Lung (tissue), 12 donors: Measurements from ENCODE around the gene FBXO44. TPM values are rescaled to one million over a fixed set of nuclear protein-coding genes. Genes with fewer than 3 reads are reported as not detected.

ENCODE experiments used
- ATAC-seq: fragments of 200-7000 bp; cut with Tn5 transposase; one replicate; pipeline ENCODE4 v1.9.1; 2020; ENCODE audit warnings: moderate number of reproducible peaks; ENCODE audit not compliant: insufficient read depth, low FRiP score
- DNase-seq, 3 donors: peaks; one replicate each; pipeline ENCODE4 v3.0.0-alpha.2; 2013 to 2017
- H3K27ac ChIP-seq, 2 donors: one replicate each; pipeline ENCODE4 v1.5.1; 2013; ENCODE audit warnings: mild to moderate bottlenecking in 2 of 2, moderate library complexity in 2 of 2, control low read depth in 1 of 2, inconsistent platforms in 1 of 2, low read depth in 1 of 2, low read length in 1 of 2
- H3K27me3 ChIP-seq, 3 donors: one replicate each; pipeline ENCODE4 v1.5.1; 2013; ENCODE audit warnings: low read length in 2 of 3; ENCODE audit not compliant: control insufficient read depth in 3 of 3, insufficient read depth in 3 of 3
- H3K36me3 ChIP-seq, 4 donors: one replicate each; pipeline ENCODE4 v1.5.1; 2013; ENCODE audit warnings: low read length in 4 of 4, mild to moderate bottlenecking in 1 of 4, moderate library complexity in 1 of 4; ENCODE audit not compliant: control insufficient read depth in 4 of 4, insufficient read depth in 4 of 4
- H3K4me1 ChIP-seq, 5 donors: one replicate each; pipeline ENCODE4 v1.5.1; 2013; ENCODE audit warnings: low read length in 5 of 5, mild to moderate bottlenecking in 2 of 5, moderate library complexity in 1 of 5; ENCODE audit not compliant: control insufficient read depth in 5 of 5, insufficient read depth in 5 of 5
- H3K4me3 ChIP-seq: one replicate; pipeline ENCODE4 v1.5.1; 2013; ENCODE audit warnings: mild to moderate bottlenecking, control low read depth, moderate library complexity
- H3K9ac ChIP-seq, 2 donors: one replicate each; pipeline ENCODE4 v1.5.1; 2013; ENCODE audit warnings: low read length in 2 of 2, control low read depth in 1 of 2; ENCODE audit not compliant: insufficient read depth in 1 of 2
- H3K9me3 ChIP-seq, 4 donors: one replicate each; pipeline ENCODE4 v1.5.1; 2013; ENCODE audit warnings: low read length in 3 of 4, mild to moderate bottlenecking in 1 of 4, moderate library complexity in 1 of 4; ENCODE audit not compliant: control insufficient read depth in 4 of 4, insufficient read depth in 3 of 4
- WGBS, 2 donors: extraction: QIAGEN DNeasy Blood & Tissue Kit; methylation state at CpG; one replicate each; pipeline ENCODE4 v1.1.7; 2013; 5-methylcytosine and 5-hydroxymethylcytosine counted together
- polyA plus RNA-seq, 2 donors: library from polyadenylated mRNA; stranded (reverse); fragments of 200-250 nt; gene quantifications; one replicate each; pipeline ENCODE4 v1.2.1, GENCODE V29; 2013
- total RNA-seq, 2 donors: library from RNA; depleted of rRNA in 1 of 2; stranded (reverse); fragments of >200 nt in 1 of 2; gene quantifications; one replicate each; pipeline ENCODE4 v1.2.1, GENCODE V29; 2014 to 2021
- TF ChIP-seq, protein P1 (sequence below): IDR thresholded peaks from 2 replicates; pipeline ENCODE4 v1.5.1; 2012; ENCODE audit warnings: mild to moderate bottlenecking; ENCODE audit errors: control extremely low read depth, extremely low read depth
- donor health status: control.
- donor health status: control.
- donor health status: Bipolar disorder and iron deficiency.
- donor health status: healthy.
- donor health status: DM: yes; HTN: yes; CAD: no.

The FBXO44 gene
- total and polyA plus RNA-seq, 4 donors, result 10.6 to 19.6 (median 14.2) TPM

DNA sequence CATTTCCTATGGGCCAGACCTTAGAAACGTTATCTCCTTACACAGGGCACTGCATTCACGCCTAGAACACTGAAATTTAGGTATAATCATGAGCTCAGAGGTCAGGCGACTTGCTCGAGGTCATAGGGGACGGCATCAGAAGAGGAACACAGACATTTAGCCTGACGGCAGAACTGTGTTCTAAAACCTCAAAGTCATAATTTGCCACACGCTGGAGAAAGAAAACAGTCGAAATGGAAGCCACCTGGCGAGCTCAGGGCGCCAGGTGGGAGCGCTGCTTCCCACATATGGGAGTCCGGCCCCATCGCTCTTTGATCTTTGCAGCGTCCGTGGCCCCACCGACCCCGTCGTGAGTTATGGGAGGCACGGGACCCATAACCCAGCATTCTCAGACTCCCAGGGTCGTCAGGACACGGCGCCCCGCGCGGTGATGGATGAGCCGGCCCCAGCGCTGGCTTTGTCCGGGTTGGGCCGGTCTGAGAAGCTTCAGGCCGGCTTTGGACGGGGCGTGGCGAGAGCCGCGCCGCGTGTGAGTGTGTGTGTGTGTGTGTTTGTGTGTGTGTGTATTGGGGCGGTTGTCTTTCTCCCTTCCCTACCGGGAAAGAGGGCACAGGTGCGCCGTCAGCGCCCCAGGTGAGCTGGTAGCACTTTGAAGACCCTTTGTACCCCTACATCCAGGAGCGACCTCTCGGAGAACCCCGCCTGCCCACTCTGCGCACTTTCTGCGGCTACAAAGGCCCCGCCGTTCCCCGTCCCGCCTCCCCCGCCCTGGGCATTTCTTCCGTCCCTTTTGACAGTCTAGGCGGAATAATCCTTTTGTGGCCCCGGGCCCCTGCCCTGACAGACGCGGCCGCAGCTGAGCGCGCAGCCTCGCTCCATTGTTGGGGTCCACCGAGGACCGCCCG is 36.0 kb downstream of the FBXO44 start:
- DNase-seq, result peak; percentile 74 to 87 (median 75)
- Histone ChIP-seq H3K27ac (no peak overlapping the region), H3K27me3 (peaks cover 8 to 19% (median 13%) of the 10 kb centered on the region in 3 donors), H3K4me1 (peaks cover 0 to 12% (median 7%) of the 10 kb centered on the region in 5 donors), H3K4me3 (no peak overlapping the region), H3K9me3 (peaks cover 0 to 1% (median 0%) of the 10 kb centered on the region in 4 donors), H3K36me3 (no peaks in the 10 kb centered on the region), H3K9ac (peak overlapping the region in 1 of 2 donors; percentile 61)
- TF ChIP-seq, protein P1, sequence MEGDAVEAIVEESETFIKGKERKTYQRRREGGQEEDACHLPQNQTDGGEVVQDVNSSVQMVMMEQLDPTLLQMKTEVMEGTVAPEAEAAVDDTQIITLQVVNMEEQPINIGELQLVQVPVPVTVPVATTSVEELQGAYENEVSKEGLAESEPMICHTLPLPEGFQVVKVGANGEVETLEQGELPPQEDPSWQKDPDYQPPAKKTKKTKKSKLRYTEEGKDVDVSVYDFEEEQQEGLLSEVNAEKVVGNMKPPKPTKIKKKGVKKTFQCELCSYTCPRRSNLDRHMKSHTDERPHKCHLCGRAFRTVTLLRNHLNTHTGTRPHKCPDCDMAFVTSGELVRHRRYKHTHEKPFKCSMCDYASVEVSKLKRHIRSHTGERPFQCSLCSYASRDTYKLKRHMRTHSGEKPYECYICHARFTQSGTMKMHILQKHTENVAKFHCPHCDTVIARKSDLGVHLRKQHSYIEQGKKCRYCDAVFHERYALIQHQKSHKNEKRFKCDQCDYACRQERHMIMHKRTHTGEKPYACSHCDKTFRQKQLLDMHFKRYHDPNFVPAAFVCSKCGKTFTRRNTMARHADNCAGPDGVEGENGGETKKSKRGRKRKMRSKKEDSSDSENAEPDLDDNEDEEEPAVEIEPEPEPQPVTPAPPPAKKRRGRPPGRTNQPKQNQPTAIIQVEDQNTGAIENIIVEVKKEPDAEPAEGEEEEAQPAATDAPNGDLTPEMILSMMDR, result no peak
- 4% methylated on average over 64 of the region's 64 CpGs for WGBS, 2 donors
- ATAC-seq, result no peak

DNA sequence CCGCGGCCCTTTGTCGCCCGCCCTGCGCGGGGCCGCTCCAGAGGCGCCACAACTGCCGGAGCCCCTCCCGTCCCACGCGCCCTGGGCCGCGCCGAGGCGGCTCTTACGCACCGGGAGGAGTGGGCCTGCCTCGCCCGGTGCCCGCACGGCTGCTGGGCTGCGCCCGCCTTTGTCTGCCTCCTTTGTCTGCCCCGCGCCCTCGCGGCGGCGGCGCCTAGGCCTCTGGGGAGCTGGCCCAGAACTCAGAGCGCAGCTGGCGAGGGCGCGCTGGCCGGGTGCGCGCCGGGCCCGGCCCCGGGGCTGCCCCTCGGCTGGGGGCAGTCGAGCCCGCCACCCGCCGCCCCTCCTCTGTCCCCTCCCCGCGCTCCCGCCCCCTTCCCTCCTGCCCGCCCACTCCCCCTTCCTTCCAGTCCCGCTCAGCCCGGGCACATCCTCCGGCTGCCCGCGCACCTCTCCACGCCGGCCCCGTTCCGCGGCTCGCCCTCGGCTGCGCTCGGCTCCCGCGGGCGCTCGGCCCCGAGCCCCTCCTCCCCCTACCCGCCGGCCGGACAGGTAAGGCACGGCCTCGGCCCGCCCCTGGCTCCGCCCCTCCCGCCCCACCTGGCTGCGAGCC is 36.7 kb downstream of the FBXO44 start, which contains the start of gene DRAXIN:
DRAXIN (plus strand) TSS at position 409 of the 613 bp plus-strand sequence. CDS start 14,549 bp downstream, outside the sequence.
- WGBS, 2 donors, result 1% methylated on average over 40 to 76 of the region's 78 CpGs
- Histone ChIP-seq H3K9me3 (peaks cover 0 to 1% (median 0%) of the 10 kb centered on the region in 4 donors), H3K9ac (peak within 1 kb of the TSS in 1 of 2 donors; percentile 61), H3K4me3 (no peak within 1 kb of the TSS), H3K27me3 (peaks cover 8 to 19% (median 13%) of the 10 kb centered on the region in 3 donors), H3K36me3 (no peaks in the 10 kb centered on the region), H3K4me1 (peaks cover 0 to 12% (median 7%) of the 10 kb centered on the region in 5 donors), H3K27ac (no peak within 1 kb of the TSS)
- peak; percentile 80 to 88 (median 86) for DNase-seq
- TF ChIP-seq, protein P1, result no peak
- peak; percentile 7 for ATAC-seq

DNA sequence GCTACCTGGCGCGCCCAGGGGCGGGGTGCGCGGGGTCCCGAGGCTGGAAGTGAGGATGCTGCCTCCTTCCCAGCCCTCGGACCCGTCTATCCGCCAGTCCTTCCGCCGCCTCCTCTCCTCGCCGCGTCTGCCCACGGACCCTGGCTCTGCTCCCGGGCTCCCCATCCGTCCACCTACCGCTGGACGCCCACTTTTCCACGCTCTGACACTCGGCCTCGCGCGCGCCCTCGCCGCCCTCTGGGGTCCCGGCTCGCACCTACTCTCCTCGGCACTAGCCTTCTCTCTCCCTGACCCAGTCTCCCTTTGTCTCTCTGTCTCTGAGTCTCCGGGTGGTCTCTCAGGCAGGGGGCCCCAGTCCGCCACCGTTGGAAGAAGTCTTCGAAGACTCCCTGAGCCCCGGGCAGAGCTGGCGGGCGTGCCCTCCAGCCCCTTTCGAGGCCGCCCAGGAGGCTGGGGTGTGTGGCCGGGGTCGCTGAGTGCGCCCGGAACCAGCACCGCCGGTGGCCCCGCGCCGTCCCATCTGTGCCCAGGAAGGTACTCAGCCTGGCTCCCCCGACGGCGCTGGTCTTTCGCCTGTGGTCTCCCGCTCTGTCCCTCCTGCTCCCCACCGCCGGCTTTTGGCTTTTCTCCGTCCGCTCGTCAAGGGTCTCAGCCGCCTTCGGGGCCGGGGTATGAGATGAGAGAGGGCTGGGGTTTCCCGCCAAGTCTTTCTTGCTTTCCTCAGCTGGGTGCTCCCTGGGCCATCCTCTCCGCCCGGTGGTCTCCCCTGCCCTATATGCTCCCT is 37.4 kb downstream of the FBXO44 start:
- DNase-seq, result peak in 1 of 3 donors; percentile 15
- no peak for ATAC-seq
- TF ChIP-seq, protein P1, result no peak
- Histone ChIP-seq H3K4me3 (no peak overlapping the region), H3K9ac (no peak overlapping the region), H3K36me3 (no peaks in the 10 kb centered on the region), H3K4me1 (peaks cover 0 to 12% (median 7%) of the 10 kb centered on the region in 5 donors), H3K27ac (no peak overlapping the region), H3K27me3 (peaks cover 8 to 19% (median 13%) of the 10 kb centered on the region in 3 donors), H3K9me3 (peaks cover 0 to 1% (median 0%) of the 10 kb centered on the region in 4 donors)
- WGBS, 2 donors, result 7 to 10% methylated on average over 60 to 64 of the region's 64 CpGs
